Measurements from ENCODE around the gene PILRA. TPM values are rescaled to one million over a fixed set of nuclear protein-coding genes. Genes with fewer than 3 reads are reported as not detected.

The PILRA gene
- total and polyA plus RNA-seq, 2 of the 8 experiments (the other 6 are each of a cell fraction or from before 2014, with no cell fraction given), result 7.6 to 10.6 TPM

DNA sequence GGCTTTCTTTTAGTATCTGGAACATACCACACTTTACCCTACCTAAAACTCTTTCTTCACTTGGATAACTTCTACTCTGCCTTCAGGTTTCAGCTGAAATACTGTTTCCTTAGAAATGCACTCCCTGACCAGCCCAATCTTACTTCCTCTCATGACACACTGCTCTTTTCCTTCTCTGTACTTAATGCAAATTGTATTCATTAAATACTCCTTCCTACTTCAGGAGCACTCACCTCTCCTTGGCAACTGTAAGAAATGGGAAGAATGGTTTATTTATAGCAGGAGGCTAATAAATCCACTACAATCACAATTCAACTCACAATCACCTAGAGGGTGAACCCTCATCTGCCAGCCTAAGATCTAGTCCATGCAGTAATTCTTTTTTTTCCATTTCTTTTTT, 40.1 kb downstream of the PILRA start:
- Histone ChIP-seq H3K14ac (ENCODE audit: insufficient read length) (no peak overlapping the region), H2AK5ac (ENCODE audit: low read depth, low read length) (no peak overlapping the region), H3K4me3 (ENCODE audit: extremely low read depth in 1 of 4, insufficient read depth in 2 of 4, low read depth in 3 of 4, low read length in 4 of 4) (no peak overlapping the region), H3K27me3 (replicated peaks in 1 of 4; ENCODE audit: control insufficient read depth in 3 of 4, extremely low read depth in 1 of 4, insufficient read depth in 3 of 4, low read length in 3 of 4) (no peaks in the 10 kb centered on the region; a peak in 1 of 7 replicates), H3K9ac (replicated peaks in 1 of 4; ENCODE audit: extremely low read depth in 1 of 4, low read depth in 3 of 4, low read length in 3 of 4) (no peak overlapping the region), H3K9me3 (ENCODE audit: insufficient read depth in 2 of 2, low read depth in 1 of 2, low read length in 1 of 2) (no peaks in the 10 kb centered on the region), H3K23me2 (ENCODE audit: low read depth, low read length) (no peaks in the 10 kb centered on the region), H3K36me3 (ENCODE audit: control insufficient read depth in 2 of 4, insufficient read depth in 4 of 4, low read length in 3 of 4) (no peaks in the 10 kb centered on the region), H3K4ac (replicated peaks; ENCODE audit: insufficient read length, low read depth, low read length) (no peak overlapping the region), H2BK15ac (ENCODE audit: low read length) (no peak overlapping the region), H4K20me1 (replicated peaks in 1 of 2; ENCODE audit: control insufficient read depth in 1 of 2, insufficient read depth in 2 of 2, low read length in 2 of 2) (no peaks in the 10 kb centered on the region), H4K8ac (ENCODE audit: extremely low read depth, insufficient read depth, low read length) (no peak overlapping the region), H3K18ac (ENCODE audit: extremely low read depth, low read length) (no peak overlapping the region), H2BK12ac (ENCODE audit: low read depth, low read length) (no peak overlapping the region), H3K79me1 (ENCODE audit: low read depth, low read length) (no peaks in the 10 kb centered on the region), H2BK20ac (ENCODE audit: low read length) (no peak overlapping the region), H3K23ac (ENCODE audit: insufficient read length) (no peak overlapping the region), H3K56ac (replicated peaks; ENCODE audit: insufficient read length, low read depth, low read length) (no peak overlapping the region), H3K4me1 (replicated peaks in 1 of 4; ENCODE audit: control insufficient read depth in 3 of 4, insufficient read depth in 4 of 4, low read length in 3 of 4) (no peaks in the 10 kb centered on the region), H3K79me2 (ENCODE audit: control insufficient read depth in 1 of 2, insufficient read depth in 2 of 2, low read length in 2 of 2) (no peaks in the 10 kb centered on the region), H3K4me2 (ENCODE audit: insufficient read depth in 1 of 2, low read depth in 2 of 2, low read length in 2 of 2) (no peak overlapping the region), H3K27ac (ENCODE audit: low read depth, low read length) (no peak overlapping the region), H4K91ac (replicated peaks; ENCODE audit: insufficient read length, low read length) (no peak overlapping the region), H2BK120ac (replicated peaks; ENCODE audit: low read depth, low read length) (no peak overlapping the region), H2AFZ (ENCODE audit: low read length) (no peak overlapping the region), H4K5ac (ENCODE audit: insufficient read length, low read depth, low read length) (no peak overlapping the region), H2BK5ac (ENCODE audit: low read depth, low read length) (no peak overlapping the region)
- no peak for FAIRE-seq
- CTCF ChIA-PET (ENCODE audit: partially characterized antibody), result interaction anchor here (0.6 to 2.4 kb wide), 6 partner anchors 10 to 287 kb away, joined by 3 to 9 read pairs (median 4); no protein-coding TSS in a partner anchor
- DNase-seq (ENCODE audit: low read depth in 1 of 2, low spot score in 2 of 2), result no peak
- POLR2A ChIA-PET (ENCODE audit: partially characterized antibody), result no interaction called here
- TF ChIP-seq CBX8 (IDR thresholded peaks at IDR 0.05; ENCODE audit: borderline replicate concordance, low read depth, low read length) (no peak), SP4 (IDR thresholded peaks at IDR 0.05; ENCODE audit: low read length) (no peak), JUN (IDR thresholded peaks at IDR 0.05; ENCODE audit: low read depth, low read length) (no peak), BACH1 (IDR thresholded peaks at IDR 0.05; ENCODE audit: low read length) (no peak), RBBP5 (IDR thresholded peaks at IDR 0.05; ENCODE audit: borderline replicate concordance, low read depth, low read length) (no peak), TEAD4 (IDR thresholded peaks at IDR 0.05; ENCODE audit: low read depth, low read length) (no peak), KDM4A (IDR thresholded peaks at IDR 0.05; ENCODE audit: low read depth, low read length, severe bottlenecking) (no peak), RXRA (IDR thresholded peaks at IDR 0.05; ENCODE audit: insufficient read depth, low read depth, low read length) (no peak), POLR2A (IDR thresholded peaks at IDR 0.05; ENCODE audit: control extremely low read depth in 1 of 2, low read depth in 2 of 2, low read length in 2 of 2) (no peak)
- TF ChIP-seq, protein P1, sequence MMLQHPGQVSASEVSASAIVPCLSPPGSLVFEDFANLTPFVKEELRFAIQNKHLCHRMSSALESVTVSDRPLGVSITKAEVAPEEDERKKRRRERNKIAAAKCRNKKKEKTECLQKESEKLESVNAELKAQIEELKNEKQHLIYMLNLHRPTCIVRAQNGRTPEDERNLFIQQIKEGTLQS (IDR thresholded peaks at IDR 0.05; ENCODE audit: insufficient read depth, low read depth, low read length), result no peak
- TF ChIP-seq, protein P2, sequence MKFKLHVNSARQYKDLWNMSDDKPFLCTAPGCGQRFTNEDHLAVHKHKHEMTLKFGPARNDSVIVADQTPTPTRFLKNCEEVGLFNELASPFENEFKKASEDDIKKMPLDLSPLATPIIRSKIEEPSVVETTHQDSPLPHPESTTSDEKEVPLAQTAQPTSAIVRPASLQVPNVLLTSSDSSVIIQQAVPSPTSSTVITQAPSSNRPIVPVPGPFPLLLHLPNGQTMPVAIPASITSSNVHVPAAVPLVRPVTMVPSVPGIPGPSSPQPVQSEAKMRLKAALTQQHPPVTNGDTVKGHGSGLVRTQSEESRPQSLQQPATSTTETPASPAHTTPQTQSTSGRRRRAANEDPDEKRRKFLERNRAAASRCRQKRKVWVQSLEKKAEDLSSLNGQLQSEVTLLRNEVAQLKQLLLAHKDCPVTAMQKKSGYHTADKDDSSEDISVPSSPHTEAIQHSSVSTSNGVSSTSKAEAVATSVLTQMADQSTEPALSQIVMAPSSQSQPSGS (IDR thresholded peaks at IDR 0.05; ENCODE audit: low read length), result no peak
